ENCODE results near the gene ATP2B1. TPM values are rescaled to one million over a fixed set of nuclear protein-coding genes. Genes with fewer than 3 reads are reported as not detected.

Gene ATP2B1
- total and polyA plus RNA-seq, 2 donors (not counting 3 experiments of a cell fraction or from before 2014, with no cell fraction given), result 6.4 to 28.0 TPM

GRCh38 chr12:89539426-89540223 is 169.0 kb downstream of the ATP2B1 start:
- Histone ChIP-seq H3K4me2 (ENCODE audit: insufficient read depth, low read length) (no peak overlapping the region), H3K4me1 (ENCODE audit: control insufficient read depth, extremely low read depth, insufficient read depth, low read length) (peaks cover 9% of the 10 kb centered on the region), H4K20me1 (replicated peaks; ENCODE audit: control insufficient read depth, extremely low read depth, insufficient read depth, low read length) (no peaks in the 10 kb centered on the region), H3K79me2 (ENCODE audit: control insufficient read depth, insufficient read depth, low read length) (no peaks in the 10 kb centered on the region), H3K4me3 (replicated peaks in 1 of 3; ENCODE audit: insufficient read depth in 1 of 3, low read depth in 1 of 3, low read length in 3 of 3) (no peak overlapping the region), H3K36me3 (ENCODE audit: control insufficient read depth in 2 of 2, extremely low read depth in 1 of 2, insufficient read depth in 2 of 2, low read length in 2 of 2) (no peaks in the 10 kb centered on the region), H3K9me3 (replicated peaks; ENCODE audit: control insufficient read depth, insufficient read depth, low read length) (no peaks in the 10 kb centered on the region), H3K27ac (ENCODE audit: insufficient read depth, low read depth, low read length) (no peak overlapping the region), H3K9ac (replicated peaks; ENCODE audit: extremely low read depth, insufficient read depth, low read length) (no peak overlapping the region), H2AFZ (ENCODE audit: low read depth, low read length) (no peak overlapping the region), H3K27me3 (ENCODE audit: control insufficient read depth in 2 of 2, insufficient read depth in 2 of 2, low read length in 2 of 2) (no peaks in the 10 kb centered on the region), H3K9me1 (replicated peaks; ENCODE audit: control insufficient read depth, extremely low read depth, insufficient read depth, low read length) (no peaks in the 10 kb centered on the region)
- BruUV-seq (replicated peaks), result no TSS peak
- dilution Hi-C loops (cut with MboI; ENCODE audit: extremely low pct_ligation_motif_present, low sequenced_read_pairs), result no loop called here
- no peak for TF ChIP-seq CTCF (IDR thresholded peaks at IDR 0.05; ENCODE audit: extremely low read depth in 1 of 2, insufficient read depth in 1 of 2, low read depth in 1 of 2, low read length in 2 of 2)
- TF ChIP-seq JUN (IDR thresholded peaks at IDR 0.05; ENCODE audit: borderline replicate concordance, insufficient read depth, insufficient read length, low read depth), result no peak
- no peak for TF ChIP-seq GATA2 (IDR thresholded peaks at IDR 0.05; ENCODE audit: insufficient read depth, insufficient read length, low read depth, low read length)
- no peak for TF ChIP-seq MAX (IDR thresholded peaks at IDR 0.05; ENCODE audit: insufficient read depth, insufficient read length)
- TF ChIP-seq FOS (IDR thresholded peaks at IDR 0.05; ENCODE audit: borderline replicate concordance, insufficient read depth, low read length), result no peak
- TF ChIP-seq POLR2AphosphoS5 (IDR thresholded peaks at IDR 0.05; ENCODE audit: insufficient read depth, low read depth, low read length), result no peak
- TF ChIP-seq EZH2 (IDR thresholded peaks at IDR 0.05; ENCODE audit: borderline replicate concordance, low read depth, low read length, severe bottlenecking), result no peak
- no peak for TF ChIP-seq POLR2A (IDR thresholded peaks at IDR 0.05; ENCODE audit: low read depth, low read length)
- no peak for TF ChIP-seq MYC (IDR thresholded peaks at IDR 0.05; ENCODE audit: low read depth, low read length)
- FAIRE-seq (no peak), DNase-seq (ENCODE audit: low read depth, low spot score) (no peak)
- intact Hi-C loops (cut with micrococcal nuclease), result loop anchor here (5.0 to 10.0 kb wide), 5 partner anchors 323 to 1158 kb away; no protein-coding TSS in a partner anchor
- POLR2A ChIA-PET, result no interaction called here
- CTCF ChIA-PET, result interaction anchor here (1.2 to 2.0 kb wide), 2 partner anchors 563 to 1401 kb away, joined by 3 to 6 read pairs; no protein-coding TSS in a partner anchor

Measured in endothelial cell of umbilical vein (primary cell).